ENCODE measurements around the gene ERV3-1. TPM values are rescaled to one million over a fixed set of nuclear protein-coding genes. Genes with fewer than 3 reads are reported as not detected.

The ERV3-1 gene
- total RNA-seq, 1 experiment from 2014 or later = 23.1 TPM

DNA sequence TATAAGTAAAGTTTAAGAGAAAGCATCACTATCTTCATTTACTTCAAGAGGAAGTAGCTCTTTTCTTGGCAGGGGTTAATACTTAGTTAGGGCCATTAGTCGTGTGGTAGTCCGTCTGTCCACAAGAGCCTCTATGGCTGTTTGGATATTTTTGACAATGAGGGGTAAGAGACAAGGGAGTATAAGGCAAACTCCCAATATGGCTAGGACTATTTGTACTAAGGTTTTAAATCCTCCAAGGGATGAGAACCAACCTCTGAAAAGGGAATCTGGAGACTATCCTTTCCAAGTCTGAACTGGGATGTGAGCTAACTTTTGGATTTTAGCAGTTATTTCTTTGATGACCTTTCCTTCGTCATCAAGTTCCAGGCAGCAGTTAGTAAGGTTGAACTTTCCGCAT, 15.6 kb downstream of the ERV3-1 start, which contains the start of gene ZNF117:
Gene ZNF117, minus strand, starts transcription at position 101 of the 400 bp plus-strand sequence.
- H3K27me3 ChIP-seq (ENCODE audit: control insufficient read depth, insufficient read depth, low read length) = no peaks in the 10 kb centered on the region
- H3K27ac ChIP-seq (ENCODE audit: low read length) = no peak within 1 kb of the TSS
- intact Hi-C loops (cut with micrococcal nuclease; ENCODE audit: unreplicated experiment) = no loop called here
- H3K4me3 ChIP-seq (ENCODE audit: low read depth in 2 of 2, low read length in 2 of 2) = no peak within 1 kb of the TSS
- H3K9me3 ChIP-seq (ENCODE audit: control insufficient read depth, insufficient read depth, low read depth, low read length) = peaks cover 20% of the 10 kb centered on the region
- no peak for TF ChIP-seq POLR2AphosphoS5 (IDR thresholded peaks at IDR 0.05; ENCODE audit: low read depth, low read length)
- no peak for TF ChIP-seq TCF7L2 (IDR thresholded peaks at IDR 0.05; ENCODE audit: low read depth, low read length)
- TF ChIP-seq, protein P1, sequence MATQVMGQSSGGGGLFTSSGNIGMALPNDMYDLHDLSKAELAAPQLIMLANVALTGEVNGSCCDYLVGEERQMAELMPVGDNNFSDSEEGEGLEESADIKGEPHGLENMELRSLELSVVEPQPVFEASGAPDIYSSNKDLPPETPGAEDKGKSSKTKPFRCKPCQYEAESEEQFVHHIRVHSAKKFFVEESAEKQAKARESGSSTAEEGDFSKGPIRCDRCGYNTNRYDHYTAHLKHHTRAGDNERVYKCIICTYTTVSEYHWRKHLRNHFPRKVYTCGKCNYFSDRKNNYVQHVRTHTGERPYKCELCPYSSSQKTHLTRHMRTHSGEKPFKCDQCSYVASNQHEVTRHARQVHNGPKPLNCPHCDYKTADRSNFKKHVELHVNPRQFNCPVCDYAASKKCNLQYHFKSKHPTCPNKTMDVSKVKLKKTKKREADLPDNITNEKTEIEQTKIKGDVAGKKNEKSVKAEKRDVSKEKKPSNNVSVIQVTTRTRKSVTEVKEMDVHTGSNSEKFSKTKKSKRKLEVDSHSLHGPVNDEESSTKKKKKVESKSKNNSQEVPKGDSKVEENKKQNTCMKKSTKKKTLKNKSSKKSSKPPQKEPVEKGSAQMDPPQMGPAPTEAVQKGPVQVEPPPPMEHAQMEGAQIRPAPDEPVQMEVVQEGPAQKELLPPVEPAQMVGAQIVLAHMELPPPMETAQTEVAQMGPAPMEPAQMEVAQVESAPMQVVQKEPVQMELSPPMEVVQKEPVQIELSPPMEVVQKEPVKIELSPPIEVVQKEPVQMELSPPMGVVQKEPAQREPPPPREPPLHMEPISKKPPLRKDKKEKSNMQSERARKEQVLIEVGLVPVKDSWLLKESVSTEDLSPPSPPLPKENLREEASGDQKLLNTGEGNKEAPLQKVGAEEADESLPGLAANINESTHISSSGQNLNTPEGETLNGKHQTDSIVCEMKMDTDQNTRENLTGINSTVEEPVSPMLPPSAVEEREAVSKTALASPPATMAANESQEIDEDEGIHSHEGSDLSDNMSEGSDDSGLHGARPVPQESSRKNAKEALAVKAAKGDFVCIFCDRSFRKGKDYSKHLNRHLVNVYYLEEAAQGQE (IDR thresholded peaks at IDR 0.05; ENCODE audit: insufficient read depth in 1 of 2, low read depth in 2 of 2, low read length in 1 of 2) = no peak
- no peak for TF ChIP-seq SIN3A (IDR thresholded peaks at IDR 0.05; ENCODE audit: borderline replicate concordance, insufficient read depth, low read depth, low read length)
- TF ChIP-seq, protein P2, sequence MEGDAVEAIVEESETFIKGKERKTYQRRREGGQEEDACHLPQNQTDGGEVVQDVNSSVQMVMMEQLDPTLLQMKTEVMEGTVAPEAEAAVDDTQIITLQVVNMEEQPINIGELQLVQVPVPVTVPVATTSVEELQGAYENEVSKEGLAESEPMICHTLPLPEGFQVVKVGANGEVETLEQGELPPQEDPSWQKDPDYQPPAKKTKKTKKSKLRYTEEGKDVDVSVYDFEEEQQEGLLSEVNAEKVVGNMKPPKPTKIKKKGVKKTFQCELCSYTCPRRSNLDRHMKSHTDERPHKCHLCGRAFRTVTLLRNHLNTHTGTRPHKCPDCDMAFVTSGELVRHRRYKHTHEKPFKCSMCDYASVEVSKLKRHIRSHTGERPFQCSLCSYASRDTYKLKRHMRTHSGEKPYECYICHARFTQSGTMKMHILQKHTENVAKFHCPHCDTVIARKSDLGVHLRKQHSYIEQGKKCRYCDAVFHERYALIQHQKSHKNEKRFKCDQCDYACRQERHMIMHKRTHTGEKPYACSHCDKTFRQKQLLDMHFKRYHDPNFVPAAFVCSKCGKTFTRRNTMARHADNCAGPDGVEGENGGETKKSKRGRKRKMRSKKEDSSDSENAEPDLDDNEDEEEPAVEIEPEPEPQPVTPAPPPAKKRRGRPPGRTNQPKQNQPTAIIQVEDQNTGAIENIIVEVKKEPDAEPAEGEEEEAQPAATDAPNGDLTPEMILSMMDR (IDR thresholded peaks at IDR 0.05) = no peak
- CTCF ChIA-PET = no interaction called here
- no peaks in the 10 kb centered on the region for H3K36me3 ChIP-seq (ENCODE audit: control insufficient read depth, insufficient read depth, low read length)
- POLR2A ChIA-PET = no interaction called here
- ATAC-seq (no peak), DNase-seq (ENCODE audit: low read depth, low spot score) (no peak)
- H3K4me1 ChIP-seq (ENCODE audit: control insufficient read depth, insufficient read depth, low read length) = no peaks in the 10 kb centered on the region
- no TSS peak for BruUV-seq (replicated peaks)
- in situ Hi-C loops (cut with HindIII; ENCODE audit: low pct_unique_long_range_greater_than_20kb, low sequenced_read_pairs) = no loop called here

DNA sequence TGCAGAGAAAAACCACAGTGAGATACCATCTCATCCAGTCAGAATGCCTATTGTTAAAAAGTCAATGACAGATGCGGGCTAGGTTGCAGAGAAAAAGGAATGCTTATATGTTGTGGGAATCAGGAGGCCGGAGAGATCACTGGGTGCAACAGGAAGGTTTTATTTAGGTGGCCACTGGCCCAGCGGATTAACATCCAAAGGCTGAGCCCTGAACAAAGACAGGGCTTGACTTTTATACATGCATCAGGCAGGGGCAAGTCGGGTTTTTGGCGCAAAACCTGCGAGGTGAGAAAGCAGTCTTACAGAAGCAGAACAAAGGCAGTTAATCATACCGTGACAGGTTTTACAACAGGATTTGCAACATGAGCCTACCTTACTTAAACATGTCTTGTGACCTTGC, 16.3 kb downstream of the ERV3-1 start:
- Histone ChIP-seq H3K27me3 (ENCODE audit: control insufficient read depth, insufficient read depth, low read length) (no peaks in the 10 kb centered on the region), H3K27ac (ENCODE audit: low read length) (no peak overlapping the region), H3K36me3 (ENCODE audit: control insufficient read depth, insufficient read depth, low read length) (no peaks in the 10 kb centered on the region), H3K4me1 (ENCODE audit: control insufficient read depth, insufficient read depth, low read length) (no peaks in the 10 kb centered on the region), H3K9me3 (ENCODE audit: control insufficient read depth, insufficient read depth, low read depth, low read length) (peaks cover 20% of the 10 kb centered on the region; the same call in 1 of the 2 replicates), H3K4me3 (ENCODE audit: low read depth in 2 of 2, low read length in 2 of 2) (no peak overlapping the region)
- TF ChIP-seq, protein P1 (IDR thresholded peaks at IDR 0.05; ENCODE audit: insufficient read depth in 1 of 2, low read depth in 2 of 2, low read length in 1 of 2) = no peak
- TF ChIP-seq SIN3A (IDR thresholded peaks at IDR 0.05; ENCODE audit: borderline replicate concordance, insufficient read depth, low read depth, low read length) (no peak), POLR2AphosphoS5 (IDR thresholded peaks at IDR 0.05; ENCODE audit: low read depth, low read length) (no peak)
- in situ Hi-C loops (cut with HindIII; ENCODE audit: low pct_unique_long_range_greater_than_20kb, low sequenced_read_pairs) = no loop called here
- ChIA-PET POLR2A (no interaction called here), CTCF (no interaction called here)
- intact Hi-C loops (cut with micrococcal nuclease; ENCODE audit: unreplicated experiment) = no loop called here
- DNase-seq (ENCODE audit: low read depth, low spot score) (no peak), ATAC-seq (no peak)
- no TSS peak for BruUV-seq (replicated peaks)
